Adipocyte (in vitro differentiated cells): Measurements from ENCODE around the gene CDK10.
A peak's percentile ranks its signal among the peaks of the same experiment; 100 is the strongest.

ENCODE experiments used
- DNase-seq: peaks from one replicate; pipeline ENCODE4 v3.0.0-alpha.2; 2015; ENCODE audit warnings: low read depth
- H3K27me3 ChIP-seq: replicated peaks from 2 replicates; pipeline ENCODE4 v1.7.0; 2013; ENCODE audit warnings: mild to moderate bottlenecking, low read length, moderate library complexity; ENCODE audit not compliant: control insufficient read depth, insufficient read depth
- H3K36me3 ChIP-seq: 2 replicates; pipeline ENCODE4 v1.7.0; 2013; ENCODE audit warnings: low read length, mild to moderate bottlenecking, moderate library complexity; ENCODE audit not compliant: control insufficient read depth, insufficient read depth, severe bottlenecking
- H3K4me1 ChIP-seq: 2 replicates; pipeline ENCODE4 v1.7.0; 2013; ENCODE audit warnings: mild to moderate bottlenecking, low read length, moderate library complexity; ENCODE audit not compliant: control insufficient read depth, insufficient read depth
- H3K4me3 ChIP-seq: 2 replicates; pipeline ENCODE4 v1.7.0; 2013; ENCODE audit warnings: mild to moderate bottlenecking, low read length, moderate library complexity
- H3K9ac ChIP-seq: 2 replicates; pipeline ENCODE4 v1.7.0; 2013; ENCODE audit warnings: mild to moderate bottlenecking, low read length, moderate library complexity
- H3K9me3 ChIP-seq: 2 replicates; pipeline ENCODE4 v1.7.0; 2013; ENCODE audit warnings: mild to moderate bottlenecking, low read length, moderate library complexity; ENCODE audit not compliant: control insufficient read depth

CDK10 gene

DNA sequence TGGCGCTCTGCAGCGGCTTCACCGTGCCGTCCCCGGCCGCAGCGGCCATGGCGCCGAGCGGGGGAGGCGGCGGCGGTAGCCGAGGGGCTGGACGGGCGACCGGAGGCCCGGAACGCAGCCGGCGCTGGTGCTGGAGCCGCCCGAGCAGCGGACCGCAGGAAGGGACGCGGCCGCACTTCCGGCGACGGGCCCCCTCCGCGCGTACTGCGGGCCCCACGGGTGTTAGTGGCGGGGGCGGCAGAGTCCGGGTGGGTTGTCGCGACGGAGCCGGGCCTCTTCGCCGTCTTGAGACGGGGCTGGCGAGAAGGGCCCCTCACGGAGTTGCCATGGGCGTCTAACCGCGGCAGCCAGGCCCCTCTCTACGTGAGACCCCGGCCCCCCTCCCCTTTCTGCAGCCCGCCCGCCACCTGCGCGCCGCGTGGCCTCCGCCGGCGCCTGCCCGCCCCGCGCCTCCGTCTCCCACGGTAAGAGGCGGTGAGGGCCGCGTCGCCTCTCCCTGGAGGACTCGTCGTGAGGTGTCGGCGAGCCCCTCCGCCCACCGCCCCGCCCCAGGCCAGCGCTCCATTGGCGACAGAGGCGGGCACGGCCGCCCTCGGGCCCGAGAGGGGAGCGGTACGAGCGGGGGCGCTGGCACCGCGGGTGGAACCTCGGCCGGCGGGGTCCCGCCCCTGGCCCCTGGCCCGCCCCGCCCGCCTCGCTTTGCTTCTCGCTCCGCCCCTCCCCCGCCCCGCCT lies 34.5 kb downstream of the CDK10 start, which contains the start of the genes VPS9D1 and ZNF276:
Gene VPS9D1 (minus strand): TSS at position 86 of the 733 bp plus-strand sequence. CDS start 37 bp downstream, at position 49.
Gene ZNF276 (plus strand): TSS at position 725 of the 733 bp plus-strand sequence. CDS start 104 bp downstream, outside the sequence.
- Histone ChIP-seq H3K4me1 (peaks cover 35% of the 10 kb centered on the region), H3K36me3 (peaks cover 21% of the 10 kb centered on the region), H3K9ac (peak within 1 kb of the TSS; percentile 91), H3K9me3 (no peaks in the 10 kb centered on the region), H3K27me3 (no peaks in the 10 kb centered on the region), H3K4me3 (peak within 1 kb of the TSS; percentile 95)
- peak; percentile 94 for DNase-seq

DNA sequence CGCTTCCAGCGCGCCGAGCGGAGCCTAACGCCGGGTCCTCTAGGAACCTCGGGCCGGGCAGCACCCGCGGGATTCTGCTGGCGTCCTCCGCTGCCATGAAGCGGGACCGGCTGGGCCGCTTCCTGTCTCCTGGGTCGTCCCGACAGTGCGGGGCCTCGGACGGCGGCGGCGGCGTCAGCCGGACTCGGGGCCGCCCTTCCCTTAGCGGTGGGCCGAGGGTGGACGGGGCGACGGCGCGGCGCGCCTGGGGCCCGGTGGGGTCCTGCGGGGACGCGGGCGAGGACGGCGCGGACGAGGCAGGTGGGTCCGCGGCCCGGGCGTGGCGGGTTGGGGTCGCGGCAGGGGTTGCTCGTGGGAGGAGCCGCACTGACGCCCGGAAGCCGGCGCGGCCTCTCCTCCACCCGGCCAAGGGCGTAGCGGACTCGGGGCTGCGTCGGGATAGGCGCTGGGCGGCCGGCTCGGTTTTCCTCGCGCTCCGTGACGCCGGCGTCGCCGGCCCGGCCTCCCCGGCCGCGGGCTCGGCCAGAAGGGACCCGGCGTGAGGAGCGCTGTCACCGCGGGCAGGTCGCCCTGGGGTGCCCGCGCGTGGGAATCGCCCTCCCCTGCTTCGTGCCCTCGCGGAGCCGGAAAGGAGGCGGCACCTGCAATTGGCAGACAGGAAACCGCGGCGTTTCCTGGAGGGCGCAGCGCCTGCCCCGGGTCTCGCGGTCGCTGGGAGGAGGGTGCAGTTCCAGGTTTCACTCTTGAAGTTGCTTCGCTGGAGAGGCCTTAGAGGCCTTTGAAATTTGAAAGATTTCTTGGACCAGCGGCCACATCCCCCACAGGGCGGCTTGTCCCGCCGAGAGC lies 35.3 kb downstream of the CDK10 start:
- peak; percentile 79 for DNase-seq
- H3K36me3 ChIP-seq, result peaks cover 22% of the 10 kb centered on the region
- H3K4me1 ChIP-seq, result peaks cover 35% of the 10 kb centered on the region
- no peaks in the 10 kb centered on the region for H3K27me3 ChIP-seq
- peak overlapping the region; percentile 88 for H3K9ac ChIP-seq
- no peaks in the 10 kb centered on the region for H3K9me3 ChIP-seq
- H3K4me3 ChIP-seq, result peak overlapping the region; percentile 95

DNA sequence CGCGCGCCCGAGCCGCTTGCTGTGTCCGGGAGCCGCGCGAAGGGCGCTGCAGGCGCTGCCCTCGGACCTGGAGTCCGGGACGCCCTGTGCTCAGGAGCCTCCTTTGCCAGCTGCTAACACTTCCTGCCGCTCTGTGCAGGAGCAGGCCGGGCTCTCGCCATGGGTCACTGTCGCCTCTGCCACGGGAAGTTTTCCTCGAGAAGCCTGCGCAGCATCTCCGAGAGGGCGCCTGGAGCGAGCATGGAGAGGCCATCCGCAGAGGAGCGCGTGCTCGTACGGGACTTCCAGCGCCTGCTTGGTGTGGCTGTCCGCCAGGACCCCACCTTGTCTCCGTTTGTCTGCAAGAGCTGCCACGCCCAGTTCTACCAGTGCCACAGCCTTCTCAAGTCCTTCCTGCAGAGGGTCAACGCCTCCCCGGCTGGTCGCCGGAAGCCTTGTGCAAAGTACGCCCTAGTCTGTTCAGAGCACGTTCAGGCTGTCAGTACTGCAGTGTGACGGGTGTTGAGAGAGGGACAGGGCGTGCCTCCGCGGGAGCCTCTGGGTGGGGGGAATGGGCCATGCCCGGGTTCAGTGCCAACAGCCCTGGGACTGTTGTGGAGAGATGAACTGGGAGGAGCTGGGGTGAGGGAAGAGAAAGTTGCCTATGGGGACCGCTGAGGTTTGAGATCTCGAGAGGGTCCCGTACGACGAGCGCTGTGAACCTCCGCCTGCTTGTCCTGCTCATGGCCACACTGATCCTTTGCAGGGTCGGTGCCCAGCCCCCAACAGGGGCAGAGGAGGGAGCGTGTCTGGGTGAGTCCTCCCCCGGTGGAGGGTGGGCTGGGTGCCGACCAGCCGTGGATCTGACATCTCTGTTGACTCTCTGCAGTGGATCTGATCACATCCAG lies 36.1 kb downstream of the CDK10 start:
- H3K9ac ChIP-seq, result peak overlapping the region; percentile 88
- DNase-seq, result no peak
- peaks cover 30% of the 10 kb centered on the region for H3K36me3 ChIP-seq
- H3K27me3 ChIP-seq, result no peaks in the 10 kb centered on the region
- H3K9me3 ChIP-seq, result no peaks in the 10 kb centered on the region
- peak overlapping the region; percentile 95 for H3K4me3 ChIP-seq
- H3K4me1 ChIP-seq, result peaks cover 35% of the 10 kb centered on the region

- Histone ChIP-seq H3K27me3 (no peaks in the 10 kb centered on the region), H3K4me3 (peak overlapping the region; percentile 95), H3K4me1 (peaks cover 35% of the 10 kb centered on the region), H3K9me3 (no peaks in the 10 kb centered on the region), H3K36me3 (peaks cover 35% of the 10 kb centered on the region), H3K9ac (peak overlapping the region; percentile 88)
- no peak for DNase-seq
Observed at GRCh38 chr16:89723279-89724250, 37.1 kb downstream of the CDK10 start.

GRCh38 chr16:89727406-89728120 lies 41.1 kb downstream of the CDK10 start:
- H3K4me1 ChIP-seq, result peaks cover 16% of the 10 kb centered on the region
- H3K9me3 ChIP-seq, result no peaks in the 10 kb centered on the region
- no peak overlapping the region for H3K9ac ChIP-seq
- H3K36me3 ChIP-seq, result peaks cover 72% of the 10 kb centered on the region
- no peak overlapping the region for H3K4me3 ChIP-seq
- no peak for DNase-seq
- no peaks in the 10 kb centered on the region for H3K27me3 ChIP-seq

GRCh38 chr16:89729293-89729692 lies 42.8 kb downstream of the CDK10 start:
- no peak for DNase-seq
- Histone ChIP-seq H3K4me3 (no peak overlapping the region), H3K9me3 (no peaks in the 10 kb centered on the region), H3K36me3 (peaks cover 75% of the 10 kb centered on the region), H3K9ac (no peak overlapping the region), H3K4me1 (no peaks in the 10 kb centered on the region), H3K27me3 (no peaks in the 10 kb centered on the region)

- no peaks in the 10 kb centered on the region for H3K27me3 ChIP-seq
- no peak for DNase-seq
- no peaks in the 10 kb centered on the region for H3K9me3 ChIP-seq
- H3K9ac ChIP-seq, result no peak overlapping the region
- H3K4me3 ChIP-seq, result no peak overlapping the region
- no peaks in the 10 kb centered on the region for H3K4me1 ChIP-seq
- peaks cover 78% of the 10 kb centered on the region for H3K36me3 ChIP-seq
Observed at GRCh38 chr16:89729863-89730593, 43.5 kb downstream of the CDK10 start.

DNA sequence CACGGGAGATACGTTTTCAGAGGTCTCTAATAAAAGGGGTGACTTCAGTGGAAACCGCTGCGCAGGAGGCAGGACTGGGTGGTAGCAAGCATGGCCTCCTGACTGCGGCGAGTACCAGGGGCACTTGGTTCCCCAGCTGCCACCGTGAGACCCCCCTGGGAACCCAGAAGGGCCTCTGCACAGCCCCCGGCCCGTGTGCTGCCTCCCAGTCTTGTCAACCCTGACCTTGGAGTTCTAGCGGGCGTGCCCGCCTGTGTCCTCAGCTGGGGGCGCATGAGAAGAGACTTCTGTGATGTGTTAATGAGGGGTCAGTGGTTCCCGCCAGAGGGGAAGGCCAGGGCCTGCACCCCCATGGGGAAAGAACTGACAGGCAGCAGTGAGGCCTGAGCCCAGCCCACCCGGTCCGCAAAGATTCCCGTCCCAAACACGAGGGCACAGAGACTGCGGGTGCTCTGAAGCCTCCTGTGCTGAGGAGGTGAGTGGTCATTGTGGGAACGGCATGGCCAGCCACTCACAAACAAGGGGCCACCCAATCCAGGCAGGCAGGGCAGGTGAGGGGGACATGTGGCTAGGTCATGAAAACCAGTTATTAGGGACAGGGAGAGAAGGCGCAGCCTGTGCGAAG lies 44.2 kb downstream of the CDK10 start:
- no peaks in the 10 kb centered on the region for H3K9me3 ChIP-seq
- no peak overlapping the region for H3K4me3 ChIP-seq
- no peaks in the 10 kb centered on the region for H3K4me1 ChIP-seq
- H3K27me3 ChIP-seq, result no peaks in the 10 kb centered on the region
- H3K36me3 ChIP-seq, result peaks cover 82% of the 10 kb centered on the region
- no peak for DNase-seq
- no peak overlapping the region for H3K9ac ChIP-seq
